Naive thymus-derived CD4-positive, alpha-beta T cell (primary cell): ENCODE data around the gene IL10RB. TPM values are rescaled to one million over a fixed set of nuclear protein-coding genes. Genes with fewer than 3 reads are reported as not detected.
"Not testable (repeated sequence)": the region's sequence is repeated elsewhere in the genome, so short reads cannot be mapped to it uniquely, and the experiment has no call there.

Experiments used
- ATAC-seq: fragments of 150-1000 bp; cut with Tn5 transposase; 2 replicates; pipeline ENCODE4 v1.10.0; 2021; ENCODE audit warnings: mild to moderate bottlenecking, moderate library complexity
- CTCF ChIA-PET: fragments of 350-600 bp; sonication (Branson Sonifier 250); formaldehyde crosslinking; loops from one replicate; lab custom pipeline; 2021; ENCODE audit warnings: antibody characterized with exemption; lab: Charles Lee
- POLR2A ChIA-PET: fragments of 350-600 bp; sonication (Branson Sonifier 250); formaldehyde crosslinking; loops from one replicate; lab custom pipeline; 2021; ENCODE audit warnings: antibody characterized with exemption, inconsistent platforms; lab: Charles Lee
- DNase-seq, 9 donors: peaks; one replicate each; pipeline versions ENCODE4 v3.0.0 to v3.0.0-alpha.2; 2020 to 2022; ENCODE audit warnings: mixed read lengths in 1 of 9
- H3K27ac ChIP-seq: one replicate; pipeline ENCODE4 v1.7.0; 2013; ENCODE audit warnings: mild to moderate bottlenecking, low read depth, low read length, moderate library complexity
- H3K27me3 ChIP-seq, 2 donors: one replicate each; pipeline ENCODE4 v1.7.0; 2013; ENCODE audit warnings: low read length in 2 of 2, mild to moderate bottlenecking in 2 of 2, moderate library complexity in 2 of 2; ENCODE audit not compliant: control insufficient read depth in 2 of 2, insufficient read depth in 2 of 2
- H3K36me3 ChIP-seq, 3 experiments: 1 replicate in 2 of 3; 2 replicates in 1 of 3; pipeline ENCODE4 v1.7.0; 2013; ENCODE audit warnings: low read length in 3 of 3, mild to moderate bottlenecking in 3 of 3, moderate library complexity in 1 of 3; ENCODE audit not compliant: insufficient read depth in 3 of 3, control insufficient read depth in 2 of 3
- H3K4me1 ChIP-seq, 2 donors: one replicate each; pipeline ENCODE4 v1.7.0; 2013; ENCODE audit warnings: low read length in 2 of 2, mild to moderate bottlenecking in 2 of 2, moderate library complexity in 1 of 2; ENCODE audit not compliant: control insufficient read depth in 2 of 2, insufficient read depth in 2 of 2
- H3K4me3 ChIP-seq: 2 replicates; pipeline ENCODE4 v1.7.0; 2013; ENCODE audit warnings: mild to moderate bottlenecking, low read length
- H3K9me3 ChIP-seq, 3 experiments: 1 replicate in 2 of 3; 2 replicates in 1 of 3; pipeline ENCODE4 v1.7.0; 2013; ENCODE audit warnings: low read length in 3 of 3; ENCODE audit not compliant: control insufficient read depth in 2 of 3
- H3K27ac Mint-ChIP-seq, 9 donors: one replicate each; pipeline ENCODE4 v1.8.0; 2020 to 2022; ENCODE audit warnings: mixed read lengths in 9 of 9, mild to moderate bottlenecking in 8 of 9, moderate library complexity in 5 of 9, inconsistent platforms in 2 of 9
- H3K27me3 Mint-ChIP-seq, 5 donors: one replicate each; pipeline ENCODE4 v1.8.0; 2021 to 2022; ENCODE audit warnings: mixed read lengths in 5 of 5, mild to moderate bottlenecking in 1 of 5
- H3K36me3 Mint-ChIP-seq, 5 donors: one replicate each; pipeline ENCODE4 v1.8.0; 2020 to 2022; ENCODE audit warnings: mixed read lengths in 5 of 5, mild to moderate bottlenecking in 3 of 5, inconsistent platforms in 1 of 5
- H3K4me1 Mint-ChIP-seq, 7 donors: one replicate each; pipeline ENCODE4 v1.8.0; 2020 to 2022; ENCODE audit warnings: mixed read lengths in 7 of 7, mild to moderate bottlenecking in 3 of 7, inconsistent platforms in 1 of 7
- H3K4me3 Mint-ChIP-seq, 10 donors: one replicate each; pipeline ENCODE4 v1.8.0; 2020 to 2022; ENCODE audit warnings: mild to moderate bottlenecking in 10 of 10, mixed read lengths in 10 of 10, moderate library complexity in 6 of 10, inconsistent platforms in 2 of 10
- H3K9me3 Mint-ChIP-seq, 11 donors: one replicate each; pipeline ENCODE4 v1.8.0; 2020 to 2022; ENCODE audit warnings: mixed read lengths in 11 of 11, mild to moderate bottlenecking in 4 of 11, inconsistent platforms in 1 of 11, moderate library complexity in 1 of 11
- intact Hi-C, 2 donors: fragments of 100-400 bp; cut with micrococcal nuclease; formaldehyde crosslinking; loops; one replicate each; pipeline ENCODE4 v1.15.1; 2023
- polyA plus RNA-seq, 2 donors: library from polyadenylated mRNA; unstranded; fragments of 300-500 nt; fragmentation: Illumina TruSeq; gene quantifications; one replicate each; pipeline ENCODE4 v1.2.3, GENCODE V29; 2021
- total RNA-seq, 6 experiments: library from RNA in 5 of 6; stranded (reverse) in 5 of 6; gene quantifications; 1 replicate in 5 of 6; 2 replicates in 1 of 6; pipeline ENCODE4 v1.2.3 and lab custom pipeline; 2021 to 2026

IL10RB gene
- total and polyA plus RNA-seq, 7 experiments from 2014 or later, result 17.6 to 51.4 (median 33.3) TPM

DNA sequence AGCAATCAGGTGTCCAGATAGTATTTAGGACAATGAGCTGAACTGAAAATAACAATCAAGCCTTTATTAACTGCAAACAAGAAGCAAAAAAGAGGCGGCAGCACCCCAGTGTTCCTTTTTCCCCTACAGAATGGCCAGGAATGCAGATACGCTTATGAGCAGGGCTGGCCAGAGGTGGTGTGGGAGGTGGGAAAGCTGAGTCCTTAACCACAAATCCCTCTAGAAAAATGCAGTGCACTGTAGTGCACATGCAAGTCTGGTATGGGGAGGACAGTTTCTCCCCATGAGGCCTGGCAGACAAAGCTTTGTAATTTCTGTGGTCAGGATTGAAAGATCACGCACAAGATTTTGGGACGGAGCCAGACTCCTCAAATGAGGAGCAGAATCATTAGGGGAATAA is 47.9 kb downstream of the IL10RB start:
- Histone ChIP-seq H3K36me3 (no peaks in the 10 kb centered on the region), H3K9me3 (no peaks in the 10 kb centered on the region), H3K4me3 (no peak overlapping the region), H3K27me3 (no peaks in the 10 kb centered on the region), H3K27ac (no peak overlapping the region), H3K4me1 (peaks cover 0 to under 1% of the 10 kb centered on the region in 2 donors)
- no peak for DNase-seq
- H3K27me3 Mint-ChIP-seq, result peaks cover 0 to 36% (median 0%) of the 10 kb centered on the region in 5 donors
- intact Hi-C loops, result no loop called here
- POLR2A ChIA-PET, result interaction anchor here (0.8 to 2.6 kb wide), 3 partner anchors 11 to 52 kb away, joined by 4 to 8 read pairs (median 5); partner anchors contain the start of gene IFNAR1
- peaks cover 0 to 5% (median 0%) of the 10 kb centered on the region in 5 donors for H3K36me3 Mint-ChIP-seq
- no peak overlapping the region for H3K4me3 Mint-ChIP-seq
- no peak for ATAC-seq
- H3K27ac Mint-ChIP-seq, result no peak overlapping the region
- CTCF ChIA-PET, result interaction anchor here (0.9 to 1.0 kb wide), 2 partner anchors 12 to 14 kb away, joined by 3 to 5 read pairs; no protein-coding TSS in a partner anchor
- H3K4me1 Mint-ChIP-seq, result peaks cover under 1 to 9% (median 4%) of the 10 kb centered on the region in 7 donors
- H3K9me3 Mint-ChIP-seq, result peaks cover 0 to 7% (median 0%) of the 10 kb centered on the region in 11 donors

DNA sequence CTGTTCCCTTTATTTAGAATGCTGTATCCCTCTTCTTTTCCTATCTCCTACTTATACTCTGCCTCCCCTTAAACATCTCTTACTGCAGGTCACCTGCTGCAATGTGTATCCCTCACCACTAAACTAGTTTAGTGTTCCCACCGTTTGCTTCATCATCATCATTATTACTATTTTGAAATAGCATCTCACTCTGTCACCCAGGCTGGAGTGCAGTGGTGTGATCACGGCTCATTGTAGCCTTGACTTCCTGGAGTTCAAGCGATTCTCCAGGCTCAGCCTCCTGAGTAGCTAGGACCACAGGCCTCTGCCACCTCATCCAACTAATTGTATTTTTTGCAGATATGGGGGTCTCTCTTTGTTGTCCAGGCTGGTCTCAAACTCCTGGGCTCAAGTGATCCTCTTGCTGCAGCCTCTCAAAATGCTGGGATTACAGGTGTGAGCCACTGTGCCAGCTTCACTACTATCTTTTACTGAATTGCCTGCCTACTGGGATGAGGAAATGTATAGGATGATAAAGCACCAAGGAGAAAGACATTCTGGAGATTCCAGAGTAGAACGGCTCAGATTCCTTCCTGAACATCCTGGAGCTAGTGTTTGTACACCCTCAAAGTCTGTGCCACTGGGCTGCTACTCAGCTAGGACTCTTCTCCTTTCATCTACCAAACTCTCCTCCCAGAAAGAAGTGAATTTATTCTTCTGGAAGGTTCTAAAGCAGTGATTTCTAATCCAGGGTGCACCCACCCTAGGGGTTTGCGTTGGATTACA is 50.0 kb downstream of the IL10RB start:
- Histone ChIP-seq H3K27me3 (no peaks in the 10 kb centered on the region), H3K36me3 (no peaks in the 10 kb centered on the region), H3K4me3 (no peak overlapping the region), H3K27ac (no peak overlapping the region), H3K4me1 (no peaks in the 10 kb centered on the region), H3K9me3 (no peaks in the 10 kb centered on the region)
- CTCF ChIA-PET, result interaction anchor here (0.6 to 1.8 kb wide), 3 partner anchors 11 to 118 kb away, joined by 3 to 6 read pairs (median 5); no protein-coding TSS in a partner anchor
- Mint-ChIP-seq H3K36me3 (peaks cover 0 to 3% (median 0%) of the 10 kb centered on the region in 5 donors), H3K4me1 (peaks cover 0 to 7% (median 0%) of the 10 kb centered on the region in 7 donors), H3K9me3 (peaks cover 0 to 5% (median 0%) of the 10 kb centered on the region in 11 donors), H3K27me3 (peaks cover 0 to 42% (median 0%) of the 10 kb centered on the region in 5 donors), H3K4me3 (no peak overlapping the region), H3K27ac (peak overlapping the region in 1 of 9 donors; percentile 63)
- DNase-seq, result no peak
- no peak for ATAC-seq
- POLR2A ChIA-PET, result interaction anchor here (2.6 kb wide), 1 partner anchor 46 kb away, joined by 8 read pairs; no protein-coding TSS in a partner anchor
- intact Hi-C loops, result no loop called here

DNA sequence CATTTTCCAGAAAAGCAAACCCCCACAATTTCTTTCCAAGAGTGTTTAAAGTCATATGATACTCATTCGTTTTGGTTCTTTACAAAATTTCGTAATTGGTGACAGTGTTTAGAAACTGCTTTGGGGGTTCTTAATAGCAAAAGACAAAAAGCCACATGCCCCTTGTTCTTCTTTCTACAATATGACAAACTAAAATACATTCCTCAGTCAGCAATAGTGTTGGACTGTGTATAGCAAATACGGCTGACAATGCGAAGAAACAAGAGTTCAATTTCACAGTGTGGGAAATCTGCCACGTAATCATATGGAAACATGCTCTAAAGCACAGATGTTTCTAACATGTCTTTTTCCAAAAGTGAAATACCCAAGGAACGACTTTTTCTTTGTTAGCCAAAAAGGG is 51.0 kb downstream of the IL10RB start:
- ChIA-PET CTCF (interaction anchor here (1.2 to 1.8 kb wide), 2 partner anchors 10 to 119 kb away, joined by 3 to 6 read pairs; no protein-coding TSS in a partner anchor), POLR2A (no interaction called here)

DNA sequence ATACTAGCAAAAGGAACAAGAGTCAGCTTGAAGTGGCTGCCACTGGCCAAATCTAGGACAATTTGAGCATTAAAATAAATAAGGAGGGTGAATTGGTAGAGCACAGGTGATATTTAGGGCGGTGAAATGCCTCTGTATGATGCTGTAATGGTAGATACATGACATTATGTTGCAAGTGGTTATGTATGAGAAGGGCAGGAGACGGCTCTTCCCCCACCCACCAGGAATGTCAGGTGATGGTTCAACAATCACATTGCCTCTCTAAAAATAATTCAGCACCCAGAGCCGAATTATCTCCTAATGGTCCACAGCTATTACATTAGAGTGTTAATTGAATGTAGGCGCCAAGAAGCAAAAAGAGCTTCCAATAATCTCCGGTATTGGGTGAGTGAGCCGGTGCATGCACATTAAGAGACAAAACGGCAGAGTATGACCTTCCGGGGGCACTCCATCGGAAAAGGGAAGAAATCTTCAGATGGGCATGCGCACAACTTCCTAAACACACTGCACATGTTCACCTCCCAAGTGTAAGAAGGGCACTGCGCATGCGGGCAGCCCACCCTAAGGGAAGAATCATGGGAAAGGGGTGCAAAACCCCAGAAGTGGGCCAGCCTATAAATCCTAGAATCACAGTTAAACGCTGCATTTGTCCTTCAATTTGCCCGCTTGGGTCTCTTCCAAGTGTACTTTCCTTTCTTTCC is 51.8 kb downstream of the IL10RB start:
- peaks cover 0 to 5% (median 0%) of the 10 kb centered on the region in 7 donors for H3K4me1 Mint-ChIP-seq
- H3K36me3 Mint-ChIP-seq, result peaks cover 0 to 3% (median 0%) of the 10 kb centered on the region in 5 donors
- H3K27ac ChIP-seq, result no peak overlapping the region
- ChIA-PET CTCF (interaction anchor here (1.8 kb wide), 1 partner anchor 120 kb away, joined by 6 read pairs; no protein-coding TSS in a partner anchor), POLR2A (no interaction called here)
- no peak overlapping the region for H3K4me3 ChIP-seq
- peaks cover 0 to 5% (median 0%) of the 10 kb centered on the region in 11 donors for H3K9me3 Mint-ChIP-seq
- no peaks in the 10 kb centered on the region for H3K4me1 ChIP-seq
- ATAC-seq, result no peak
- no peak overlapping the region for H3K4me3 Mint-ChIP-seq
- H3K27me3 ChIP-seq, result no peaks in the 10 kb centered on the region
- no peaks in the 10 kb centered on the region for H3K9me3 ChIP-seq
- intact Hi-C loops, result no loop called here
- H3K27me3 Mint-ChIP-seq, result peaks cover 0 to 37% (median 0%) of the 10 kb centered on the region in 5 donors
- no peak for DNase-seq
- no peak overlapping the region for H3K27ac Mint-ChIP-seq
- no peaks in the 10 kb centered on the region for H3K36me3 ChIP-seq

More for the DNA sequence above, 51.0 kb downstream of the IL10RB start:
- Histone ChIP-seq H3K36me3 (no peaks in the 10 kb centered on the region), H3K4me3 (no peak overlapping the region), H3K4me1 (no peaks in the 10 kb centered on the region), H3K27me3 (no peaks in the 10 kb centered on the region), H3K9me3 (no peaks in the 10 kb centered on the region), H3K27ac (no peak overlapping the region)
- H3K27ac Mint-ChIP-seq, result no peak overlapping the region
- ATAC-seq (no peak), DNase-seq (no peak)
- peaks cover 0 to 3% (median 0%) of the 10 kb centered on the region in 5 donors for H3K36me3 Mint-ChIP-seq
- intact Hi-C loops, result no loop called here
- H3K4me3 Mint-ChIP-seq, result no peak overlapping the region
- H3K9me3 Mint-ChIP-seq, result peaks cover 0 to 5% (median 0%) of the 10 kb centered on the region in 11 donors
- peaks cover 0 to 7% (median 0%) of the 10 kb centered on the region in 7 donors for H3K4me1 Mint-ChIP-seq
- H3K27me3 Mint-ChIP-seq, result peaks cover 0 to 41% (median 0%) of the 10 kb centered on the region in 5 donors

DNA sequence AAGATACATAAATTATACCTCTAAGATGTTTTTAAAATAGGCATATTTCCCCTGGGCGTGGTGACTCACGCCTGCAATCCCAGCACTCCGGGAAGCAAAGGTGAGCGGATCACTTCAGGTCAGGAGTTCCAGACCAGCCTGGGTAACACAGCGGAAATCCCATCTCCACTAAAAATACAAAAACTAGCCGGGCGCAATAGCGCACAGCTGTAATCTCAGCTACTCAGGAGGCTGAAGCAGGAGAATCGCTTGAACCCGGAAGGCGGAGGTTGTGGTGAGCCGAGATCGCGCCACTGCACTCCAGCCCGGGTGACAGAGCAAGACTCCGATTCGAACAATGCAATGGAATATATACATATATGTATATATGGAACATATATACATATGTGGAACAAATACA is 54.8 kb downstream of the IL10RB start:
- H3K27me3 Mint-ChIP-seq, result peaks cover 0 to 18% (median 0%) of the 10 kb centered on the region in 5 donors
- H3K9me3 Mint-ChIP-seq, H3K4me3 ChIP-seq, H3K27ac ChIP-seq, H3K4me1 Mint-ChIP-seq, H3K4me1 ChIP-seq, H3K9me3 ChIP-seq, ATAC-seq, H3K36me3 Mint-ChIP-seq, H3K36me3 ChIP-seq, CTCF ChIA-PET, H3K27me3 ChIP-seq: not testable (repeated sequence)
- intact Hi-C loops, result loop anchor here in 1 of 2 donors (5.0 kb wide), 1 partner anchor 594 kb away; the partner anchor contains the start of gene SYNJ1
- POLR2A ChIA-PET, result interaction anchor here (0.7 to 2.5 kb wide), 5 partner anchors 10 to 54 kb away, joined by 3 to 12 read pairs (median 6); partner anchors contain the start of gene IL10RB
- peak overlapping the region in 1 of 10 donors; percentile 43 for H3K4me3 Mint-ChIP-seq
- H3K27ac Mint-ChIP-seq, result peak overlapping the region in 1 of 9 donors; percentile 85
- DNase-seq, result peak in 5 of 9 donors; percentile 17 to 43 (median 29)

DNA sequence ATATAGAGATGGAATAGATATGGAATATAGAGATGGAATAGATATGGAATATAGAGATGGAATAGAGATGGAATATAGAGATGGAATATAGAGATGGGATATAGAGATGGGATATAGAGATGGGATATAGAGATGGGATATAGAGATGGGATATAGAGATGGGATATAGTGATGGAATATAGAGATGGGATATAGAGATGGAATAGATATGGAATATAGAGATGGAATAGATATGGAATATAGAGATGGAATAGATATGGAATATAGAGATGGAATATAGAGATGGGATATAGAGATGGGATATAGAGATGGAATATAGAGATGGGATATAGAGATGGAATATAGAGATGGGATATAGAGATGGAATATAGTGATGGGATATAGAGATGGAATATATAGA is 57.4 kb downstream of the IL10RB start:
- H3K27me3 Mint-ChIP-seq, H3K9me3 ChIP-seq, H3K36me3 Mint-ChIP-seq, ATAC-seq, H3K4me3 ChIP-seq, H3K27ac Mint-ChIP-seq, POLR2A ChIA-PET, H3K27me3 ChIP-seq, H3K27ac ChIP-seq, DNase-seq, H3K9me3 Mint-ChIP-seq, H3K4me3 Mint-ChIP-seq, CTCF ChIA-PET, H3K36me3 ChIP-seq: not testable (repeated sequence)
- peaks cover 0 to 23% (median 20%) of the 10 kb centered on the region in 7 donors for H3K4me1 Mint-ChIP-seq
- intact Hi-C loops, result loop anchor here (1.0 to 5.0 kb wide), 16 partner anchors 24 to 596 kb away; partner anchors contain the start of genes GART (in 2 of the 2), IL10RB (in 2 of the 2), CRYZL1 (in 1 of the 2) and DNAJC28 (in 1 of the 2)
- H3K4me1 ChIP-seq, result peaks cover 21 to 23% of the 10 kb centered on the region in 2 donors
